GM12874 (cell line): ENCODE data around the gene SLC46A3.

Experiments
- CTCF ChIP-seq: IDR thresholded peaks from 2 replicates; pipeline ENCODE4 v1.5.1; 2011; ENCODE audit warnings: low read depth, mild to moderate bottlenecking, control low read depth, low read length, moderate library complexity; ENCODE audit not compliant: insufficient read depth

The SLC46A3 gene

DNA sequence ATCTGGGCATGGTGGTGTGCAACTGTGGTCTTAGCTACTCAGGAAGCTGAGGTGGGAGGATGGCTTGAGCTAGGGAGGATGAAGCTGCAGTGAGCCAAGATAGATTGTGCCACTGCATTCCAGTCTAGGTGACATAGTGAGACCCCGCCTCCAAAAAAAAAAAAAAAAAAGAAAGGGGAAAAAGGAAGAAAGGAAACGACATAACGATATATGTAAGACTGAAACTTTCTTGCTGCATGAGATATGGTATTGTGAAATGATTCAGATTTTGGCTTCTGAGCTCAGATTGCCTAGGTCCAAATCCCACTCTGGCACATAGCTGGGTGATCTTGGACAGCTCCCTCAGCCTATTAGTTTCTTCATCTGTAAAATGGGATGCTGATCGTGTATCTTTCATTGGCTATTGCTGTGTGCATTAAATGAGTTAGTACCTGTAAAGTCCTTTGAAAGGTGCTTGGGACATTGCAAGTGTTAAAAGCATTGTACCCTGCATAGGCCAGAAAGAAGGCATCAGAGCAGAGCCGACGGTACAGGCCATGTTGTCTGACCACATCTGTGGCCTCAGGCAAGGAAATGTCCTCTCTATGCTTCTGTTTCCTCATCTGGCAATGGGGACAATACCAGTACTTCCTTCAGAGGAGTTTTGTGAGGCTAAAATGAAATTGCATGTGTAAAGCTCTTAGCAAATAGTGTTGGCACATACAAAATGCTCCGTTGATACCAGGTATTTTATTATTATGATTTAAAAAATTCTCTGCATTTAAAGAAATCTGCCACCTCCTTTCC is 32.6 kb upstream of the SLC46A3 start:
- no peak for TF ChIP-seq CTCF

GRCh38 chr13:28750187-28751045 is 31.6 kb upstream of the SLC46A3 start:
- no peak for TF ChIP-seq CTCF

- TF ChIP-seq CTCF, result no peak
Observed at GRCh38 chr13:28747851-28748250, 29.1 kb upstream of the SLC46A3 start.

DNA sequence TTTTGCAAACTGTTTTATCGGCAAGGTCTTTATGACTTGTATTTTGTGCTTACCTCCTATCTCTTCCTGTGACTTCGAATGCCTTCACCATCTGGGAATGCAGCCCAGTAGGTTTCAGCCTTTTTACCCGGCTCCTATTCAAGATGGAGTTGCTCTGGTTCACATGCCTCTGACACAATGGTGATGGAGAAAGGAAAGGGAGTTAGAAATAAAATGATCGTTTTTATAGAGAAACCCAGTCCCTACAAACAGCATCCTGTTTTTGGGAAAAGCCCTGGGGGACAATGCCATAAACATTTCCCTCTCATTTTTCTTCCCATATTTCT is 27.5 kb upstream of the SLC46A3 start:
- no peak for TF ChIP-seq CTCF

GRCh38 chr13:28744656-28745055 is 25.9 kb upstream of the SLC46A3 start:
- TF ChIP-seq CTCF, result no peak

GRCh38 chr13:28744091-28744536 is 25.3 kb upstream of the SLC46A3 start:
- TF ChIP-seq CTCF, result no peak

DNA sequence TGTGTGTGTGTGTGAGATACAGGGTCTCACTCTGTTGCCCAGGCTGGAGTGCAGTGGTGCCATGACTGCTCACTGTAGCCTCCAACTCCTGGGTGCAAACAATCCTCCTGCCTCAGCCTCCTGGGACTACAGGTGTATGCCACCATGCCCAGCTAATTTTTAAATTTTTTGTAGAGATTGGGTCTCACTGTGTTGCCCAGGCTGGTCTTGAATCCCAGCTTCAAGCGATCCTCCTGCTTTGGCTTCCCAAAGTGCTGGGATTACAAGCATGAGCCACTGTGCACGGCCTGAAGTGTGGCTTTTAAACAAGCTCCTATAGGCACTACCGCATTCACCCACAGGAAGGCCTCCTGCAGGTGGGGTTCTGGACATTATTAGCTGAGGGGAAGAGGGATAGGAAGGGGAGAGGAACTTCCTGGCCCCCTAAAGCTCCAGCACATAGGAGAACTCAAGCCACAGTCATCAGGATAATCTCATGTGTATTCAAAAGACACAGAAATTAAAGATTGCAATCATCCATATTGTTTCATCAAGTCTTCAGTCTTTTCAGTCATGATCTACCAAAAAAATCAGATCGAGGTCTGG is 24.8 kb upstream of the SLC46A3 start:
- TF ChIP-seq CTCF, result no peak
